B cell (primary cell): ENCODE measurements around the gene PLEKHA7. TPM values are rescaled to one million over a fixed set of nuclear protein-coding genes. Genes with fewer than 3 reads are reported as not detected.

Experiments used
- ATAC-seq: fragments of 200-7000 bp; cut with Tn5 transposase; one replicate; pipeline ENCODE4 v1.10.0; 2021; ENCODE audit warnings: low read depth, mild to moderate bottlenecking, moderate number of reproducible peaks, moderate library complexity
- CTCF ChIA-PET: fragments of 350-600 bp; sonication (Branson Sonifier 250); formaldehyde crosslinking; loops from one replicate; lab custom pipeline; 2021; ENCODE audit warnings: antibody characterized with exemption, inconsistent platforms; lab: Charles Lee
- POLR2A ChIA-PET: fragments of 350-600 bp; sonication (Branson Sonifier 250); formaldehyde crosslinking; loops from one replicate; lab custom pipeline; 2021; ENCODE audit warnings: antibody characterized with exemption; lab: Charles Lee
- DNase-seq: peaks from one replicate; pipeline ENCODE4 v3.0.0; 2013
- H2AFZ ChIP-seq: 2 replicates; pipeline ENCODE4 v1.6.1; 2012; ENCODE audit warnings: mild to moderate bottlenecking, low read depth, low read length; ENCODE audit not compliant: insufficient read depth, poor library complexity, severe bottlenecking
- H3K27ac ChIP-seq, 2 donors: 1 replicate in 1 of 2; 2 replicates in 1 of 2; pipeline ENCODE4 v1.5.1; 2012 to 2013; ENCODE audit warnings: low read length in 2 of 2, mild to moderate bottlenecking in 2 of 2, moderate library complexity in 1 of 2
- H3K27me3 ChIP-seq, 4 experiments: fragments of 200-600 bp in 1 of 4; sonication (generic) in 1 of 4; replicated peaks in 1 of 4; 1 replicate in 2 of 4; 2 replicates in 2 of 4; pipeline versions ENCODE4 v1.6.1 to v1.7.0; 2013 to 2016; ENCODE audit warnings: low read length in 3 of 4, mild to moderate bottlenecking in 2 of 4, mixed read lengths in 1 of 4, moderate library complexity in 1 of 4; ENCODE audit not compliant: insufficient read depth in 4 of 4, control insufficient read depth in 3 of 4; ENCODE audit errors: control extremely low read depth in 1 of 4
- H3K36me3 ChIP-seq, 2 experiments: replicated peaks in 1 of 2; 1 replicate in 1 of 2; 2 replicates in 1 of 2; pipeline versions ENCODE4 v1.6.1 to v1.7.1; 2013; ENCODE audit warnings: low read length in 1 of 2; ENCODE audit not compliant: insufficient read depth in 2 of 2, control insufficient read depth in 1 of 2; ENCODE audit errors: control extremely low read depth in 1 of 2, extremely low read depth in 1 of 2
- H3K4me1 ChIP-seq, 2 donors: fragments of 200-600 bp in 1 of 2; sonication (generic) in 1 of 2; 1 replicate in 1 of 2; 2 replicates in 1 of 2; pipeline versions ENCODE4 v1.5.1 to v1.6.1; 2013 to 2017; ENCODE audit warnings: low read length in 2 of 2; ENCODE audit not compliant: control insufficient read depth in 2 of 2, insufficient read depth in 2 of 2
- H3K4me2 ChIP-seq: replicated peaks from 2 replicates; pipeline ENCODE3; 2012; ENCODE audit warnings: mild to moderate bottlenecking, low read depth, low read length; ENCODE audit not compliant: poor library complexity, severe bottlenecking
- H3K4me3 ChIP-seq, 5 experiments: fragments of 200-600 bp in 1 of 5; sonication (generic) in 1 of 5; 1 replicate in 3 of 5; 2 replicates in 2 of 5; pipeline versions ENCODE4 v1.5.1 to v1.7.0; 2011 to 2016; ENCODE audit warnings: low read length in 4 of 5, mild to moderate bottlenecking in 4 of 5, low read depth in 2 of 5, control low read depth in 1 of 5, moderate library complexity in 1 of 5; ENCODE audit not compliant: insufficient read depth in 1 of 5; ENCODE audit errors: control extremely low read depth in 1 of 5, extremely low read depth in 1 of 5
- H3K79me2 ChIP-seq: fragments of 200-600 bp; sonication (generic); one replicate; pipeline ENCODE4 v1.6.0; 2016; ENCODE audit warnings: low read length; ENCODE audit not compliant: control insufficient read depth, insufficient read depth
- H3K9ac ChIP-seq: fragments of 200-600 bp; sonication (generic); 2 replicates; pipeline ENCODE4 v1.6.1; 2017; ENCODE audit warnings: mild to moderate bottlenecking, low read length, moderate library complexity
- H3K9me3 ChIP-seq, 3 donors: one replicate each; pipeline versions ENCODE4 v1.6.1 to v1.7.1; 2013; ENCODE audit warnings: low read length in 2 of 3; ENCODE audit not compliant: control insufficient read depth in 2 of 3, insufficient read depth in 1 of 3; ENCODE audit errors: control extremely low read depth in 1 of 3
- H4K20me1 ChIP-seq: 2 replicates; pipeline ENCODE4 v1.6.0; 2012; ENCODE audit warnings: mild to moderate bottlenecking, low read length; ENCODE audit not compliant: insufficient read depth, control insufficient read depth, poor library complexity, severe bottlenecking
- H3K27ac Mint-ChIP-seq: one replicate; pipeline ENCODE4 v1.8.0; 2021; ENCODE audit warnings: mixed read lengths
- H3K27me3 Mint-ChIP-seq: one replicate; pipeline ENCODE4 v1.8.0; 2021; ENCODE audit warnings: mixed read lengths
- H3K4me1 Mint-ChIP-seq: one replicate; pipeline ENCODE4 v1.8.0; 2021; ENCODE audit warnings: mixed read lengths
- H3K4me3 Mint-ChIP-seq: one replicate; pipeline ENCODE4 v1.8.0; 2021; ENCODE audit warnings: mixed read lengths
- H3K9me3 Mint-ChIP-seq: one replicate; pipeline ENCODE4 v1.8.0; 2022; ENCODE audit warnings: mixed read lengths; ENCODE audit not compliant: insufficient read depth
- CTCF ChIP-seq: fragments of 200-600 bp; IDR thresholded peaks from one replicate; pipeline ENCODE4 v1.8.0; 2022; ENCODE audit warnings: antibody characterized with exemption, mild to moderate bottlenecking
- EZH2 ChIP-seq: IDR thresholded peaks from 2 replicates; pipeline ENCODE4 v1.6.1; 2012; ENCODE audit warnings: borderline replicate concordance, low read depth, mild to moderate bottlenecking, moderate library complexity, low read length; ENCODE audit not compliant: insufficient read depth, poor library complexity, severe bottlenecking
- WGBS: methylation state at CpG from one replicate; pipeline ENCODE4 v1.1.5; 2013; ENCODE audit warnings: missing lambda C conversion rate; ENCODE audit not compliant: insufficient coverage; 5-methylcytosine and 5-hydroxymethylcytosine counted together
- intact Hi-C: fragments of 100-400 bp; cut with micrococcal nuclease; formaldehyde crosslinking; loops from one replicate; pipeline ENCODE4 v1.10.0; 2022
- polyA plus RNA-seq: library from polyadenylated mRNA; depleted of rRNA; stranded (reverse); fragments of >200 nt; gene quantifications from 2 replicates; pipeline ENCODE4 v1.2.3, GENCODE V29; 2012
- total RNA-seq, 2 donors: library from RNA; stranded (reverse); fragments of 120-200 nt in 1 of 2; gene quantifications; 1 replicate in 1 of 2; 2 replicates in 1 of 2; pipeline versions ENCODE4 v1.2.3 to v1.2.4, GENCODE V29; 2013 to 2022

The PLEKHA7 gene
- total and polyA plus RNA-seq, 2 donors (not counting 1 experiment from before 2014, with no cell fraction given), result 1.7 to 8.2 TPM

GRCh38 chr11:17003426-17003825 is 10.8 kb downstream of the PLEKHA7 start:
- Histone ChIP-seq H3K4me2 (no peak overlapping the region), H3K36me3 (no peaks in the 10 kb centered on the region), H3K27ac (no peak overlapping the region), H3K9me3 (no peaks in the 10 kb centered on the region), H3K79me2 (no peaks in the 10 kb centered on the region), H3K4me3 (no peak overlapping the region), H2AFZ (no peak overlapping the region), H4K20me1 (no peaks in the 10 kb centered on the region), H3K4me1 (no peaks in the 10 kb centered on the region), H3K27me3 (no peaks in the 10 kb centered on the region), H3K9ac (no peak overlapping the region)
- no peak for TF ChIP-seq CTCF
- TF ChIP-seq EZH2, result no peak
- no peaks in the 10 kb centered on the region for H3K4me1 Mint-ChIP-seq
- intact Hi-C loops, result no loop called here
- ChIA-PET POLR2A (no interaction called here), CTCF (interaction anchor here (0.6 kb wide), 1 partner anchor 16 kb away, joined by 3 read pairs; no protein-coding TSS in a partner anchor)
- DNase-seq (no peak), ATAC-seq (no peak)
- 80% methylated on average over 1 of the region's 2 CpGs for WGBS
- H3K27me3 Mint-ChIP-seq, result no peaks in the 10 kb centered on the region
- H3K27ac Mint-ChIP-seq, result no peak overlapping the region
- H3K4me3 Mint-ChIP-seq, result no peak overlapping the region
- H3K9me3 Mint-ChIP-seq, result no peaks in the 10 kb centered on the region

- no peak overlapping the region for H2AFZ ChIP-seq
- no peak overlapping the region for H3K27ac ChIP-seq
- WGBS, result 88% methylated on average over 4 of the region's 4 CpGs
- H3K4me3 ChIP-seq, result no peak overlapping the region
- no peak overlapping the region for H3K4me3 Mint-ChIP-seq
- no peak overlapping the region for H3K9ac ChIP-seq
- POLR2A ChIA-PET, result no interaction called here
- H3K9me3 Mint-ChIP-seq, result no peaks in the 10 kb centered on the region
- H3K4me2 ChIP-seq, result no peak overlapping the region
- H3K79me2 ChIP-seq, result no peaks in the 10 kb centered on the region
- no peaks in the 10 kb centered on the region for H3K4me1 Mint-ChIP-seq
- H3K27me3 Mint-ChIP-seq, result no peaks in the 10 kb centered on the region
- ATAC-seq (no peak), DNase-seq (no peak)
- no peaks in the 10 kb centered on the region for H3K4me1 ChIP-seq
- no peaks in the 10 kb centered on the region for H3K9me3 ChIP-seq
- intact Hi-C loops, result no loop called here
- H3K27me3 ChIP-seq, result no peaks in the 10 kb centered on the region
- no peaks in the 10 kb centered on the region for H3K36me3 ChIP-seq
- CTCF ChIA-PET, result no interaction called here
- TF ChIP-seq EZH2 (no peak), CTCF (no peak)
- no peak overlapping the region for H3K27ac Mint-ChIP-seq
- no peaks in the 10 kb centered on the region for H4K20me1 ChIP-seq
Measured at GRCh38 chr11:17002543-17002942, 11.7 kb downstream of the PLEKHA7 start.
